Measurements from ENCODE around the gene FAM117B.

Gene FAM117B

GRCh38 chr2:202760848-202761247, 126.1 kb downstream of the FAM117B start:
- TF ChIP-seq CTCF (IDR thresholded peaks at IDR 0.05; ENCODE audit: low read depth, low read length): no peak
- DNase-seq (ENCODE audit: extremely low read depth, low read depth): no peak

- no peak for TF ChIP-seq CTCF (IDR thresholded peaks at IDR 0.05; ENCODE audit: low read depth, low read length)
- DNase-seq (ENCODE audit: extremely low read depth, low read depth): no peak
These were observed 127.8 kb downstream of the FAM117B start for GRCh38 chr2:202762556-202762955.

GRCh38 chr2:202763916-202764315, 129.1 kb downstream of the FAM117B start:
- no peak for TF ChIP-seq CTCF (IDR thresholded peaks at IDR 0.05; ENCODE audit: low read depth, low read length)
- no peak for DNase-seq (ENCODE audit: extremely low read depth, low read depth)

- no peak for TF ChIP-seq CTCF (IDR thresholded peaks at IDR 0.05; ENCODE audit: low read depth, low read length)
- DNase-seq (ENCODE audit: extremely low read depth, low read depth): no peak
These were observed 130.2 kb downstream of the FAM117B start for GRCh38 chr2:202764991-202765390.

- TF ChIP-seq CTCF (IDR thresholded peaks at IDR 0.05; ENCODE audit: low read depth, low read length): no peak
- no peak for DNase-seq (ENCODE audit: extremely low read depth, low read depth)
These were observed 130.7 kb downstream of the FAM117B start for GRCh38 chr2:202765436-202765835.

- TF ChIP-seq CTCF (IDR thresholded peaks at IDR 0.05; ENCODE audit: low read depth, low read length): no peak
- no peak for DNase-seq (ENCODE audit: extremely low read depth, low read depth)
These were observed 133.5 kb downstream of the FAM117B start for GRCh38 chr2:202768273-202768672.

- DNase-seq (ENCODE audit: extremely low read depth, low read depth): no peak
- TF ChIP-seq CTCF (IDR thresholded peaks at IDR 0.05; ENCODE audit: low read depth, low read length): no peak
These were observed 134.4 kb downstream of the FAM117B start for GRCh38 chr2:202769201-202769600.

Data from AG09319 (cell line).